ENCODE measurements around the gene ZNF837. TPM values are rescaled to one million over a fixed set of nuclear protein-coding genes. Genes with fewer than 3 reads are reported as not detected.
A peak's percentile ranks its signal among the peaks of the same experiment; 100 is the strongest.

Gene ZNF837
- polyA plus RNA-seq, 12 donors, result 0.65 to 8.8 (median 1.2) TPM; not detected in 1

GRCh38 chr19:58372311-58373133 is 8.3 kb downstream of the ZNF837 start:
- no peak for DNase-seq

GRCh38 chr19:58368561-58369360 is 12.1 kb downstream of the ZNF837 start:
- DNase-seq, result no peak

DNA sequence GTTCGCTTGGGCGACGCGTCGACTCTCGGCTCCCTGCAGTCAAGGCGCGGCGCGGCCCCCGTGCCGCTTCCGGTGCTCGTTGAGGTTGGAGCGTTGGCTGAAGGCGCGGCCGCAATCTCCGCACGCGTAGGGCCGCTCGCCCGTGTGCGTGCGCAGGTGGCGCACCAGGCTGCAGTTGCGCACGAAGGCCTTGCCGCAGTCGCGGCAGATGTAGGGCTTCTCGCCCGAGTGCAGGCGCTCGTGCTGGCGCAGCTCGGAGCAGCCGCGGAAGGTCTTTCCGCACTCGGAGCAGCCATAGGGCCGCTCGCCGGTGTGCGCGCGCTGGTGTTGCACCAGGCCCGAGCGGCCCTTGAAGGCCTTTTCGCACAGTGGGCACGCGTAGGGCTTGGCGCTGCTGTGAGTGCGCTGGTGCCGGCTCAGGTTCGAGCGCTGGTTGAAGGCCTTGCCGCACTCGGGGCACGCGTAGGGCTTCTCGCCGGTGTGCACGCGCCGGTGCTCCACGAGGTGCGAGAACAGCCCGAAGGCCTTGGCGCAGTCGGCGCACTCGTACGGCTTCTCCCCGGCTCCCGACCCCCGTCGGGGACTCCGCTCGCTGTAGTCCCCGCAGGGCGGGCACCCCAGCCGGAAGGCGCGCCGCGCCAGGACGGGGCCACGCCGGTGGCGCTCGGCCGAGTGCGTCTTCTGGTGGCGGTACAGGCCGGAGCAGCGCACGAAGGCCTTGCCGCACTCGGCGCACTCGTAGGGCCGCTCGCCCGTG is 13.0 kb downstream of the ZNF837 start:
- no peak for DNase-seq

DNA sequence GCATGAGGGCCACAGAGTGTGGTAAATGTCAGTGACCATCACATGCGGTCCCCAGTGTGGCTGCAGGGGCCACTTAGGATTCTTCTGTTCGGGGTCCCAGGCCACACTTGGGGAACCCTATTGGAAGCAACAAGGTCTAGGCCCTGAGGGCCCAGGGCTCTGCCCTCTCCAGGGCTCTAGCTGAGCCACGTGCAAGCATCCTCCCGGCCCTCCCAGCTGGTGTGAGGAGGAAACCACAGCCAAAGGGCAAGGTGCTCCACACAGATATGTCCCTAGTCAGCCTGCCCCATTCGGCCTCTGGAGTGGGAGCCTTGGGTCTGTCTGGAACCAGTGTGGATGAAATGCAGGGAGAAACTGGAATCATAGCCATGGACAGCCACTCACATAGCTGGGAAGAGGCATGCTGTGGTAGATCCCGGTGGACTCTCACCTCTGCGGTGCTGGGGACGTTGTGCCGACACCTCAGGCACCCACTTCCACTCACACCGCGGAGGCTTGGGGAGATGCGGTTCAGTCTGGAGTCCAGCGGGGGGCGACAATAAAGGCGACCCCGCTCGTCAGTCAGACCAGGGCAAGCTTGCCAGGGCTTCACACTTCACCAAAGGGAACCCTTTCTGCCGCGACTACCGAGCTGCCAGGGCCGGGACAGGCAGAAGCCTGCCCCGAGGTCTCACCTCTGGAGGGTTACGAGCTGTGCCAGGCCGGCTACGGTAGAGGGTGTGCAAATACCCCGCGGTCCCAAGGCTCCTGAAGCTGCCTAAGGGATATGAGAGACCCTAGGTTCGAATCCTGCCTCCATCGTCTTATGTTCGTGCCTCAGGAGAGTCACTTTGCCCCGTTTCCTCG is 14.0 kb downstream of the ZNF837 start:
- DNase-seq, result no peak

- DNase-seq, result no peak
Observed at GRCh38 chr19:58364146-58364545, 16.7 kb downstream of the ZNF837 start.

- DNase-seq, result peak; percentile 97
Observed at GRCh38 chr19:58362272-58362994, 18.4 kb downstream of the ZNF837 start, which contains the start of gene ZNF497. Gene ZNF497 (minus strand): TSS chr19:58362751. CDS start chr19:58357635, 5,116 bp downstream.

DNA sequence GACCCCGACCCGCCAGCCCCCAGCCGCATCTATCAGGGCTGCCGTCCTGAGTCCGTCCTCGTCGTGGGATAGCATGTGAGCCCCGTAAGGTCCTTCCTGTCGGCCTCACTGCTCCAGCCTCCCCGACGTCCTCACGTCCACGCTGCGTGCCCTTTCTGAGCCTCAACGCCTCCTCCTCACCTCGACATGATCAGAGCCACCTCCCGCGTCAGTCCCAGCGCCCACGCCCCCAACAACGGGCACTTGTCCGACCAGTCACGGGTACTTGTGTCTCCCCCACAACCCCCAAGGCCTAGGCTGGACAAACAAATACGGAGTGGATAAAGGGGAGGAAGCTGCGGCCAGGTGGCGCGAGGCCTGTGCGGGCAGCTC is 18.9 kb downstream of the ZNF837 start:
- DNase-seq, result no peak

DNA sequence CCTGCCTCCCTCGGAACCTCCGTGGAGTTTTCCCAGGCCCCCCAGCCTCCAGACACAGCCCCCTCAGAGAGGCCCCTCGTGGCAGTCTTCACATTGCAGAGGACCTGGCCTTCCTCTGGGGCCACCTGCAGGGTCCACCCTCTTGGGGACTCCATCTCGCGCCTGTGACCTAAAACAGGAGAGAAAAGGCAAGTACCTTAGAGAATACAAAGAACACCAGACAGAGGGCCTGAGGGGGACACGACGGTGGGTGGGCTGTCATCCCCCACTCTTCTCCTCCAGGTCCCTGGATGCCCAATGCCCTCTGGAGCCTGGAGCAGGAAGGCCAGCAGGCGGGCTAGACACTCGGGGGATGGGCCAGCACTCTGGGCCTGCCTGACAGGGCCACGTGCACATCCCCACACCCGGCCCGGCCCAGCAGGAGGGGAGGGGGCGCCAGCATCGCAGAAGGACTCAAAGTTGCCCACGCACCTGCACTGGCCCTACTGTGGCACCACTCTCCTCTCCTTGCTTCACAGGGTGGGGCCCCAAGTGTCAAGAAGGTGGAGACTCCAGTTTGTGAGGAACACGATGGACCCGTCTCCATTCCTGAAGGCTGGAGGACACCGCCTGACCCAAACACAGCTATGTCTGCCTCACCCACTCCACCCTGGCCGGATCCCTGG is 23.2 kb downstream of the ZNF837 start:
- DNase-seq, result no peak

- peak; percentile 41 for DNase-seq
Observed at GRCh38 chr19:58356766-58357480, 23.9 kb downstream of the ZNF837 start.

GRCh38 chr19:58355908-58356765 is 24.7 kb downstream of the ZNF837 start:
- peak; percentile 28 for DNase-seq

- no peak for DNase-seq
Observed at GRCh38 chr19:58355215-58355796, 25.5 kb downstream of the ZNF837 start.

DNA sequence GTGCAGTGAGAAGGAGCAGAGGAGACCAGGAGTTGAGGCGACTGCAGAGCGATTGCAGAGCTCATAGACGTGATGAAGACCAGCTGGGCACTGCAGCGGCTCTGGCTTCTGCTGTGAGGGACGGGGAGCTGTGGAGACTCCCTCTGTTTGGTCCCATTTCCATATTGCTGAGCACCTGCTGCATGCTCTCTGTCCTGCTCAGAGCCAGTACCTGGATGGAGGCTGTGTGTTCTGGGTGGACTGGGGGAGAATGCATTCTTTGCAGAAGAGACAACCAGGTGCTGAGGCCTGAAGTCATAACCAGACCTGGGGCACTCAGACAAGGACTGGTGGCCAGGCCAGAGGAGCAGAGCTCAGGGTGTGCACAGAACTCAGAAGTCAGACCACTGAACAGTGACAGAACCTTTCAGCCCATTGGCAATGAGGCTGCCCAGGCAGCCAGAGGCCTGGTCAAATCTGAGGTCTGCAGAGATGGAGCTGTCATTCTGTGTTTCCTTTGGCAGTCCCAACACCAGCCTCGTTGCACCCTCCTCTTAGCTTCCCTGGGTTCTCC is 26.3 kb downstream of the ZNF837 start:
- no peak for DNase-seq

DNA sequence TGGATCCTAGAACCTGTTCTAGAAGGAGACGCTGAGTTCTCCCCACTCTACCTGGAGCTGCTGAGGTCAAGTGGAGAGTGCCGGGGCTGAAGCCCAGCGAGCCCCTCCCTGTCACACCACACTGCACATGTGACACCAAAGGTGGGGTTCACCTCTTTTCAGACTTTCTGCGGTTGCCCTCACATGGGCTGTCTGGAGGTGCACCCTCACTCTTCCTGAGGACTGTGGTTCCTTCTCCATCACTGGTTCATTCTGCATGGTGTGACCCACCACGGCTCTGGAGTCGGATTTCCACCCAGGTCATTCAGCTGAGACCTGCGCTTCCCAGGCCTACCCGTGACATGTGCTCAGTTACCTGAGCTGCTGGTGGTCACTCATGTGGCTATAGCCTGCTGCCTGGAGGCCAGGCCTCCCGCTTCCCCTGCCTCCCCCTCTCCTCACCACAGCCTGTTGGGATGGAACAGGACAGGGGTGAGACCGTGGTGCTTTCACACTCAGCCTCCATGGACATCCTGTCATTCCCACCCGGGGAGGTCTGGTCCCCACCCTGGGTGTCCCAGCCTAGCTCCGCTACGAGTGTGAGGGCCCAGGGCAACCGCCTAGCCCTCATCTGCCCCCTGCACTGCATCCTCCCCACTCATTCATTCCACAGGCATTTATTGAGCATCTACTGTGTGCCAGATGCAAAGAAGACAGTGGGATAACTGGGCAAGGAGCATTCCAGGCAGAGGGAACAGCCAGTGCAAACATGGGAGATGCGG is 26.9 kb downstream of the ZNF837 start:
- DNase-seq, result no peak

DNA sequence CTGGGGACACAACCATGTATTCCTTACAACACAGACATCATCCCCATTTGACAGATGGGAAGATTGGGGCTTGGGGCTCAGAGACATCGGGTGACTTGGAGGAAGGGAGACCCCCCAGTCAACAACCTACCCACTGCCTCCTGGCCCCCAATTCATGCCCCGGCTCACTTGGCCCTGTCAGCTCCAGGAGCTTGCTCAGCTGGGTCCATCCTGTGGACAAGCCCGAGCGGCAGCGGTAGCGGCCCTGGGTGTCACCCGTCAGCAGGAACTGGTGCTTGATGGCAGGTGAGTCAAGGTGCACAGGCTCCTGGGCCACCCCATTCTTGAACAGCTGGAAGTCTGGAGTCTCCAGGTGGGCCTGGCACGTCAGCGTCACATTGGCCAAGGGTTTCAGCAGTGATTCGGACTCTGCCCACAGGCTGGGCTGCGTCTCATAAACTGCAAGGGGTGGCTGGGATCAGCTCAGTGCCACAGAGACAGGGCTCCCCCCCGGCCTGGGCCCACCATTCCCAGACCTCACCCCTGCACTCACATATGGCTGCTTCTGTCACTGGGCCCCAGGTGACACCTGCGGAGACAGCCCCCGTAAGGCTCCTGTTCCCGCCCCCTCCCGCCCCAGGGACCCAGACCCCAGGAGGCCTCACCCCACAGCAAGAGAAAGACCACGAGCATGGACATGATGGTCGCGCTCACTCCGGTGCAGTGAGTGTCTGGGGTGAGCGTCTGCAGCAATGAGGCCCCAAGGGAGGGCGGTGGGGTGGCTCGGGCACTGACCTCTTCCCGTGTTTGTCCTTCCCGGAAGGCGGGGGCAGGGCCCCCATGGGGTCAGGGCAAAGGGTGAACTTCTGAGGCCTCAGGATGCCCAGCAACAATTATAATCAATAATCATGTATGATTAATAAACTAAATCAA is 27.8 kb downstream of the ZNF837 start, which contains the start of gene A1BG:
Gene A1BG (minus strand): TSS at position 733 of the 912 bp plus-strand sequence. CDS start 55 bp downstream, at position 678.
- no peak for DNase-seq

- DNase-seq, result no peak
Observed at GRCh38 chr19:58351990-58352755, 28.7 kb downstream of the ZNF837 start.
